H1 (cell line): ENCODE results near the gene SETD1B. TPM values are rescaled to one million over a fixed set of nuclear protein-coding genes. Genes with fewer than 3 reads are reported as not detected.

Source experiments
- CTCF ChIA-PET: fragments of 300-600 bp; sonication (Branson Sonifier 250); formaldehyde crosslinking; loops from one replicate; lab custom pipeline; 2021; ENCODE audit not compliant: partially characterized antibody; lab: Charles Lee
- POLR2A ChIA-PET: fragments of 300-600 bp; sonication (Branson Sonifier 250); formaldehyde crosslinking; loops from one replicate; lab custom pipeline; 2021; ENCODE audit warnings: inconsistent platforms; ENCODE audit not compliant: partially characterized antibody; lab: Charles Lee
- DNase-seq, 2 experiments: peaks; one replicate each; pipeline versions ENCODE4 v3.0.0 to v3.0.0-alpha.2; 2010 to 2022; ENCODE audit warnings: low spot score in 2 of 2, low read depth in 1 of 2, mixed read lengths in 1 of 2
- FAIRE-seq: peaks from 2 replicates; lab custom pipeline; 2011; peaks lifted over from hg19 to GRCh38; lab: Jason Lieb, UNC
- H2AFZ ChIP-seq: 2 replicates; pipeline ENCODE4 v1.8.1; 2012; ENCODE audit warnings: low read length, inconsistent platforms
- H2AK5ac ChIP-seq: 2 replicates; pipeline ENCODE4 v1.6.1; 2013; ENCODE audit warnings: low read depth, low read length
- H2BK120ac ChIP-seq: replicated peaks from 2 replicates; pipeline ENCODE3; 2013; ENCODE audit warnings: low read depth, low read length, inconsistent platforms
- H2BK12ac ChIP-seq: 2 replicates; pipeline ENCODE4 v1.6.1; 2013; ENCODE audit warnings: low read depth, low read length
- H2BK15ac ChIP-seq: 2 replicates; pipeline ENCODE4 v1.6.1; 2013; ENCODE audit warnings: low read length
- H2BK20ac ChIP-seq: 2 replicates; pipeline ENCODE4 v1.6.1; 2013; ENCODE audit warnings: low read length
- H2BK5ac ChIP-seq: 2 replicates; pipeline ENCODE4 v1.6.1; 2013; ENCODE audit warnings: low read depth, low read length
- H3K14ac ChIP-seq: 2 replicates; pipeline ENCODE4 v1.6.1; 2013; ENCODE audit warnings: inconsistent platforms; ENCODE audit not compliant: insufficient read length
- H3K18ac ChIP-seq: 2 replicates; pipeline ENCODE4 v1.6.1; 2013; ENCODE audit warnings: low read length; ENCODE audit errors: extremely low read depth
- H3K23ac ChIP-seq: 2 replicates; pipeline ENCODE4 v1.6.1; 2013; ENCODE audit warnings: inconsistent platforms; ENCODE audit not compliant: insufficient read length
- H3K23me2 ChIP-seq: 2 replicates; pipeline ENCODE4 v1.6.1; 2013; ENCODE audit warnings: low read depth, low read length
- H3K27ac ChIP-seq: 2 replicates; pipeline ENCODE4 v1.6.1; 2011; ENCODE audit warnings: low read depth, low read length, inconsistent platforms
- H3K27me3 ChIP-seq, 4 experiments: replicated peaks in 1 of 4; 1 replicate in 1 of 4; 2 replicates in 3 of 4; pipeline versions ENCODE4 v1.6.1 to v1.8.1; 2011 to 2013; ENCODE audit warnings: low read length in 3 of 4, mild to moderate bottlenecking in 3 of 4, inconsistent platforms in 2 of 4, mixed read lengths in 2 of 4, moderate library complexity in 1 of 4; ENCODE audit not compliant: control insufficient read depth in 3 of 4, insufficient read depth in 3 of 4; ENCODE audit errors: extremely low read depth in 1 of 4
- H3K36me3 ChIP-seq, 4 experiments: 2 replicates each; pipeline versions ENCODE4 v1.6.1 to v1.8.1; 2011 to 2013; ENCODE audit warnings: mild to moderate bottlenecking in 4 of 4, low read length in 3 of 4, moderate library complexity in 2 of 4, control low read depth in 1 of 4, inconsistent platforms in 1 of 4; ENCODE audit not compliant: insufficient read depth in 4 of 4, control insufficient read depth in 2 of 4
- H3K4ac ChIP-seq: replicated peaks from 2 replicates; pipeline ENCODE3; 2013; ENCODE audit warnings: low read length, low read depth, mixed read lengths, inconsistent platforms; ENCODE audit not compliant: insufficient read length
- H3K4me1 ChIP-seq, 4 experiments: replicated peaks in 1 of 4; 1 replicate in 1 of 4; 2 replicates in 3 of 4; pipeline versions ENCODE4 v1.6.1 to v1.8.1; 2011 to 2013; ENCODE audit warnings: low read length in 3 of 4, inconsistent platforms in 2 of 4, mixed read lengths in 1 of 4; ENCODE audit not compliant: insufficient read depth in 4 of 4, control insufficient read depth in 3 of 4
- H3K4me2 ChIP-seq, 2 experiments: 2 replicates each; pipeline versions ENCODE4 v1.6.1 to v1.8.1; 2011 to 2013; ENCODE audit warnings: low read depth in 2 of 2, low read length in 2 of 2, control low read depth in 1 of 2, inconsistent platforms in 1 of 2, mild to moderate bottlenecking in 1 of 2; ENCODE audit not compliant: insufficient read depth in 1 of 2
- H3K4me3 ChIP-seq, 4 experiments: fragments of 200-600, 300-600 bp in 1 of 4; sonication (generic), shearing (Covaris generic), sonication (Bioruptor Twin) in 1 of 4; 2 replicates each; pipeline versions ENCODE4 v1.5.1 to v1.8.1; 2011 to 2016; ENCODE audit warnings: low read length in 4 of 4, low read depth in 3 of 4, control low read depth in 2 of 4, inconsistent platforms in 2 of 4, mild to moderate bottlenecking in 2 of 4, mixed read lengths in 1 of 4, moderate library complexity in 1 of 4; ENCODE audit not compliant: insufficient read depth in 2 of 4; ENCODE audit errors: extremely low read depth in 1 of 4
- H3K56ac ChIP-seq: replicated peaks from 2 replicates; pipeline ENCODE3; 2013; ENCODE audit warnings: low read depth, mild to moderate bottlenecking, mixed read lengths, low read length, inconsistent platforms; ENCODE audit not compliant: insufficient read length
- H3K79me1 ChIP-seq: 2 replicates; pipeline ENCODE4 v1.6.1; 2013; ENCODE audit warnings: low read depth, low read length, control low read depth
- H3K79me2 ChIP-seq, 2 experiments: 2 replicates each; pipeline versions ENCODE4 v1.6.1 to v1.8.1; 2012 to 2013; ENCODE audit warnings: low read length in 2 of 2, mild to moderate bottlenecking in 2 of 2, inconsistent platforms in 1 of 2; ENCODE audit not compliant: insufficient read depth in 2 of 2, control insufficient read depth in 1 of 2
- H3K9ac ChIP-seq, 4 experiments: replicated peaks in 1 of 4; 1 replicate in 1 of 4; 2 replicates in 3 of 4; pipeline versions ENCODE4 v1.6.1 to v1.8.1; 2011 to 2013; ENCODE audit warnings: low read depth in 3 of 4, low read length in 3 of 4, control low read depth in 2 of 4, mild to moderate bottlenecking in 2 of 4, moderate library complexity in 2 of 4, inconsistent platforms in 1 of 4; ENCODE audit errors: extremely low read depth in 1 of 4
- H3K9me3 ChIP-seq, 2 experiments: 2 replicates each; pipeline versions ENCODE4 v1.6.1 to v1.8.1; 2012 to 2013; ENCODE audit warnings: mild to moderate bottlenecking in 2 of 2, moderate library complexity in 2 of 2, control low read depth in 1 of 2, inconsistent platforms in 1 of 2, low read depth in 1 of 2, low read length in 1 of 2, mixed read lengths in 1 of 2; ENCODE audit not compliant: insufficient read depth in 2 of 2
- H4K20me1 ChIP-seq, 2 experiments: replicated peaks in 1 of 2; 2 replicates each; pipeline versions ENCODE3 to v1.8.1; 2011 to 2013; ENCODE audit warnings: inconsistent platforms in 2 of 2, low read length in 2 of 2, mild to moderate bottlenecking in 1 of 2; ENCODE audit not compliant: insufficient read depth in 2 of 2, control insufficient read depth in 1 of 2
- H4K5ac ChIP-seq: 2 replicates; pipeline ENCODE4 v1.6.1; 2013; ENCODE audit warnings: low read length, low read depth, mixed read lengths, inconsistent platforms; ENCODE audit not compliant: insufficient read length
- H4K8ac ChIP-seq: 2 replicates; pipeline ENCODE4 v1.8.0; 2013; ENCODE audit warnings: mild to moderate bottlenecking, moderate library complexity, low read length, inconsistent platforms; ENCODE audit not compliant: insufficient read depth; ENCODE audit errors: extremely low read depth
- H4K91ac ChIP-seq: replicated peaks from 2 replicates; pipeline ENCODE3; 2013; ENCODE audit warnings: low read length, mixed read lengths, inconsistent platforms; ENCODE audit not compliant: insufficient read length
- BACH1 ChIP-seq: IDR thresholded peaks from 2 replicates; pipeline ENCODE4 v1.6.1; 2012; ENCODE audit warnings: low read length, improper control_type of control experiment
- CEBPB ChIP-seq: IDR thresholded peaks from 2 replicates; pipeline ENCODE4 v1.6.1; 2012; ENCODE audit warnings: low read depth, low read length
- SIRT6 ChIP-seq: IDR thresholded peaks from one replicate; pipeline ENCODE4 v1.7.1; 2012; ENCODE audit warnings: low read length, inconsistent platforms
- SP4 ChIP-seq: IDR thresholded peaks from 2 replicates; pipeline ENCODE4 v1.6.1; 2012; ENCODE audit warnings: low read length, inconsistent platforms
- WGBS, 2 experiments: shearing (Covaris generic) in 1 of 2; methylation state at CpG; one replicate each; pipeline versions ENCODE4 v1.1.6 to v1.1.7; 2013 to 2015; ENCODE audit warnings: low lambda C conversion rate in 2 of 2, mixed read lengths in 2 of 2, inconsistent platforms in 1 of 2, low coverage in 1 of 2, missing lambda C conversion rate in 1 of 2; ENCODE audit not compliant: insufficient replicate concordance in 2 of 2, insufficient coverage in 1 of 2, insufficient read length in 1 of 2; ENCODE audit errors: extremely low coverage in 1 of 2, missing lambda C conversion rate in 1 of 2; 5-methylcytosine and 5-hydroxymethylcytosine counted together
- polyA plus RNA-seq, 7 experiments: library from polyadenylated mRNA; depleted of rRNA in 3 of 7; stranded (reverse) in 5 of 7; unstranded in 2 of 7; fragments of >200 nt in 5 of 7; fragments of 200-250 nt in 2 of 7; gene quantifications; 1 replicate in 5 of 7; 2 replicates in 1 of 7; 4 replicates in 1 of 7; pipeline versions ENCODE4 v1.2.1 to v1.2.3, GENCODE V29; 2011 to 2013; ENCODE audit warnings: missing spikeins in 2 of 7, mixed read lengths in 2 of 7
- total RNA-seq: library from RNA; stranded (reverse); fragmentation: NEBNext Ultra II Directional; extraction: Animal tissue kit (Norgen Biotek cat#: 25700); gene quantifications from 2 replicates; pipeline ENCODE4 v1.2.1, GENCODE V29; 2021
- TF ChIP-seq, protein P1 (sequence below): IDR thresholded peaks from 2 replicates; pipeline ENCODE4 v1.6.1; 2011; ENCODE audit warnings: low read length, improper control_type of control experiment

The SETD1B gene
- total and polyA plus RNA-seq, 2 of the 8 experiments (the other 6 are each of a cell fraction or from before 2014, with no cell fraction given) = 1.3 to 17.7 TPM

DNA sequence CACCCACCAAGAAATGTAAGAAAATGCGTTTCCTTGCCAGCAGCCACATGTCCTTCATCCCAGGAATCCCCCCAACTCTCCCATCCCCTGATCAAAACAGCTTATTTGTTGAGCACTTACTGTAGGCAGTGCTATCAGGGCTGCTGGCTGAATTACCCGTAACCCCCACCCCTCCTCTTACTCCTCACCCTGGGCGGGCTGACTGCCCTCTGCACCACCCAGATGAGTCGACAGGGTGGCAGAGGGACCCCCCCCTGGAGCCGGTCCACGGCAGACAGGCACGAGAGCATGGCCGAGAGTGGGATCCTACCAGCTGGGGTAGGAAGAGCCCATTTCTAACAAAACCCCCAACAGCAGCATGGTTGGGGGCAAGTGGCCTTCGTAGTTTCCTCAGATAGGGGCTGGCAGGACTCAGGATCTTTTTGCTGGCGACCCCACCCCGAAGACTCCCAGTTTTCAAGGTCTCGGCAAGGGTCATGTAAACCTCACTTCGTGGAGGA, 9.2 kb upstream of the SETD1B start:
- Histone ChIP-seq H2BK12ac (peak overlapping the region; percentile 51), H3K23ac (no peak overlapping the region), H2BK5ac (peak overlapping the region; percentile 19; the same call in 1 of the 2 replicates), H3K9ac (0 out of 7 replicates have a peak overlapping the region, but pooled peaks of 1 of the 4 experiments have one; percentile 20), H4K5ac (no peak overlapping the region), H3K4ac (peak overlapping the region; percentile 38), H4K91ac (no peak overlapping the region), H2AK5ac (no peak overlapping the region), H3K23me2 (peaks cover 8% of the 10 kb centered on the region; the same call in 1 of the 2 replicates), H3K14ac (no peak overlapping the region), H3K27ac (no peak overlapping the region), H4K20me1 (peaks cover 17 to 18% of the 10 kb centered on the region in 2 experiments), H3K36me3 (peaks cover 0 to 16% (median 3%) of the 10 kb centered on the region in 4 experiments; a peak in 4 of 8 replicates), H3K56ac (no peak overlapping the region), H3K9me3 (no peaks in the 10 kb centered on the region), H4K8ac (peak overlapping the region; percentile 72), H3K79me1 (0 out of 2 replicates have a peak, but pooled peaks cover 10% of the 10 kb centered on the region), H2BK20ac (no peak overlapping the region), H3K4me2 (peak overlapping the region; percentile 6 to 82), H3K4me1 (peaks cover 11 to 43% (median 26%) of the 10 kb centered on the region in 4 experiments), H3K4me3 (peak overlapping the region in 2 of 4 experiments; percentile 26 to 91; a peak in 4 of 8 replicates), H3K79me2 (peaks cover 0 to 21% of the 10 kb centered on the region in 2 experiments; a peak in 1 of 4 replicates), H2AFZ (no peak overlapping the region), H3K18ac (peak overlapping the region; percentile 68; the same call in 1 of the 2 replicates), H2BK15ac (peak overlapping the region; percentile 93; the same call in 1 of the 2 replicates), H2BK120ac (no peak overlapping the region), H3K27me3 (peaks cover 0 to 5% (median 1%) of the 10 kb centered on the region in 4 experiments; a peak in 2 of 7 replicates)
- DNase-seq (no peak), FAIRE-seq (no peak)
- no peak for TF ChIP-seq BACH1
- TF ChIP-seq CEBPB = no peak
- no peak for TF ChIP-seq SIRT6
- no peak for TF ChIP-seq SP4
- TF ChIP-seq, protein P1, sequence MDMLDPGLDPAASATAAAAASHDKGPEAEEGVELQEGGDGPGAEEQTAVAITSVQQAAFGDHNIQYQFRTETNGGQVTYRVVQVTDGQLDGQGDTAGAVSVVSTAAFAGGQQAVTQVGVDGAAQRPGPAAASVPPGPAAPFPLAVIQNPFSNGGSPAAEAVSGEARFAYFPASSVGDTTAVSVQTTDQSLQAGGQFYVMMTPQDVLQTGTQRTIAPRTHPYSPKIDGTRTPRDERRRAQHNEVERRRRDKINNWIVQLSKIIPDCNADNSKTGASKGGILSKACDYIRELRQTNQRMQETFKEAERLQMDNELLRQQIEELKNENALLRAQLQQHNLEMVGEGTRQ = no peak
- ChIA-PET POLR2A (interaction anchor here (0.5 to 34.9 kb wide), 17 partner anchors 5 to 583 kb away, joined by 3 to 958 read pairs (median 5); partner anchors contain the start of genes PSMD9, RHOF and SETD1B), CTCF (interaction anchor here (0.7 to 18.2 kb wide), 50 partner anchors 13 to 331 kb away, joined by 3 to 363 read pairs (median 4); partner anchors contain the start of genes CFAP251, HPD, PSMD9 and SETD1B)
- WGBS, 2 experiments = 13% methylated on average over 13 of the region's 13 CpGs; no CpG with 5 or more reads in 1 of the 2 experiments
